ENCODE measurements around the gene PLXNB2.

DNA sequence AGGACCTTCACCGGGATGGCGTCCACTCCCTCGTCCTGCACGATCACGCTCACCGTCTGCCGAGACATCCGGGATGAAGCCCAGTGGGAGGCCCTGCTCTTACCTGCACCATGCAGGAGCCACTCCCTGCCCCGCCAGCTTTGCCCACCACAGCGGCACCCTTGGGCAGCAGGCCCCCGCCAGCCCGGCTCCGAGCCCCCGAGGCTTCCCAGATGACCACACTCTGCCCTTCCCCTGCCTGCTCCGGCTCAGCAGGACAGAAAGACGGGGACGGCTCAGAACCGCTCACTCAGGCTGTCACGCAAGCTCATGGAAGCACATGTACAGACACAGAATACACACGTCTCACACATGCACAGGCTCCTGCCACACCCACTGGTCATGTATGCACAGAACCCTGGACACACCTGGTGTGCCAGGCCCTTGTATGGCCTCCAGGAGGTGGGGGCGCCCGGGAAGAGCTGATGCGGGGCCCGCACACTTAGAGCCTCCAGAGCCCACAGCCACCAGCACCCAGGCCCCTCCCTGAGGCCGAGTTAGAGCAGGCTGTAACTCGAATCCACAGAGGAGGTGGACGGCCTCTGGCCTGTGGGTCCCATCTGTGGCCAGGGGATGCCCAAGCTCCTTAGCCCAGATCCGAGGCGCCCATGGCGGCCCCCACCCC, 28.4 kb downstream of the PLXNB2 start:
- no peak for TF ChIP-seq MAX (IDR thresholded peaks at IDR 0.05)
- TF ChIP-seq CTCF (IDR thresholded peaks at IDR 0.05 in 2 of 3, conservative IDR thresholded peaks at IDR 0.05 in 1 of 3; ENCODE audit: borderline replicate concordance in 1 of 3, insufficient read depth in 1 of 3, low read depth in 2 of 3, low read length in 2 of 3), result no peak
- no peak for TF ChIP-seq POLR2A (IDR thresholded peaks at IDR 0.05; ENCODE audit: borderline replicate concordance, extremely low read depth, insufficient read depth, insufficient read length)
- TF ChIP-seq TCF7L2 (IDR thresholded peaks at IDR 0.05; ENCODE audit: borderline replicate concordance, extremely low read depth, insufficient read depth, insufficient read length), result no peak
- no peak for TF ChIP-seq YY1 (IDR thresholded peaks at IDR 0.05; ENCODE audit: extremely low read depth, insufficient replicate concordance, low read depth, low read length)
- TF ChIP-seq EZH2 (IDR thresholded peaks at IDR 0.05), result no peak
- no peak for TF ChIP-seq ELF1 (IDR thresholded peaks at IDR 0.05; ENCODE audit: borderline replicate concordance, low read depth)
- no peak for TF ChIP-seq EGR1 (IDR thresholded peaks at IDR 0.05; ENCODE audit: low read depth)
- no peak for TF ChIP-seq POLR2AphosphoS5 (IDR thresholded peaks at IDR 0.05; ENCODE audit: low read depth, low read length)
